GM23248 (cell line): Measurements from ENCODE around the gene SLC26A6.

Experiments used
- EZH2 ChIP-seq: fragments of 200-600 bp; sonication (generic); IDR thresholded peaks from 2 replicates; pipeline ENCODE4 v1.6.1; 2018; ENCODE audit warnings: antibody characterized with exemption, mild to moderate bottlenecking; ENCODE audit not compliant: insufficient read depth, poor library complexity, severe bottlenecking
- EZH2phosphoT487 ChIP-seq: fragments of 200-600 bp; sonication (generic); IDR thresholded peaks from 2 replicates; pipeline ENCODE4 v1.6.1; 2018; ENCODE audit warnings: antibody characterized with exemption, moderate library complexity, mild to moderate bottlenecking, low read depth; ENCODE audit not compliant: insufficient read depth

- no peak for TF ChIP-seq EZH2
- TF ChIP-seq EZH2phosphoT487 = no peak
Measured at GRCh38 chr3:48647714-48648113, 12.5 kb upstream of the SLC26A6 start.
